Endometrial microvascular endothelial cells (primary cell): ENCODE results near the gene ATP6V0B. TPM values are rescaled to one million over a fixed set of nuclear protein-coding genes. Genes with fewer than 3 reads are reported as not detected.

Experiments
- in situ Hi-C: cut with HindIII; loops from 2 replicates; pipeline ENCODE4 v1.10.0; 2017; ENCODE audit warnings: low sequenced_read_pairs, low pct_unique_long_range_greater_than_20kb; ENCODE audit errors: inconsistent ontology term
- total RNA-seq: library from RNA; depleted of rRNA; stranded (reverse); fragments of >200 nt; gene quantifications from one replicate; pipeline ENCODE4 v1.2.3, GENCODE V29; 2015; ENCODE audit errors: inconsistent ontology term

The ATP6V0B gene
- total RNA-seq, 1 donor from 2014 or later, result 123 TPM

- in situ Hi-C loops, result no loop called here
Measured at GRCh38 chr1:43962324-43962723, 12.4 kb upstream of the ATP6V0B start.

- in situ Hi-C loops, result no loop called here
Measured at GRCh38 chr1:43963006-43963405, 11.8 kb upstream of the ATP6V0B start.

- in situ Hi-C loops, result no loop called here
Measured at GRCh38 chr1:43963890-43964289, 10.9 kb upstream of the ATP6V0B start.

GRCh38 chr1:43965316-43965715 lies 9.4 kb upstream of the ATP6V0B start:
- in situ Hi-C loops, result no loop called here

GRCh38 chr1:43968348-43968948 lies 6.3 kb upstream of the ATP6V0B start:
- in situ Hi-C loops, result no loop called here

- in situ Hi-C loops, result no loop called here
Measured at GRCh38 chr1:43969416-43969745, 5.4 kb upstream of the ATP6V0B start.

- in situ Hi-C loops, result no loop called here
Measured at GRCh38 chr1:43969746-43970466, 4.9 kb upstream of the ATP6V0B start, which contains the start of gene DPH2. TSS of gene DPH2 (plus strand) at chr1:43970010. CDS start at chr1:43970176, 166 bp downstream.

- in situ Hi-C loops, result no loop called here
Measured at GRCh38 chr1:43970502-43970901, 4.3 kb upstream of the ATP6V0B start.

- in situ Hi-C loops, result no loop called here
Measured at GRCh38 chr1:43970911-43971310, 3.8 kb upstream of the ATP6V0B start.

GRCh38 chr1:43971336-43971980 lies 3.3 kb upstream of the ATP6V0B start:
- in situ Hi-C loops, result no loop called here

- in situ Hi-C loops, result no loop called here
Measured at GRCh38 chr1:43973981-43974442, 748 bp upstream of the ATP6V0B start.

GRCh38 chr1:43975249-43975961 lies 645 bp downstream of the ATP6V0B start:
- in situ Hi-C loops, result no loop called here

- in situ Hi-C loops, result no loop called here
Measured at GRCh38 chr1:43976045-43976444, 1.3 kb downstream of the ATP6V0B start.

GRCh38 chr1:43976890-43977289 lies 2.1 kb downstream of the ATP6V0B start:
- in situ Hi-C loops, result no loop called here

GRCh38 chr1:43977376-43978263 lies 2.9 kb downstream of the ATP6V0B start:
- in situ Hi-C loops, result no loop called here

- in situ Hi-C loops, result no loop called here
Measured at GRCh38 chr1:43978264-43978550, 3.4 kb downstream of the ATP6V0B start.

- in situ Hi-C loops, result no loop called here
Measured at GRCh38 chr1:43978551-43979260, 3.9 kb downstream of the ATP6V0B start, which contains the start of gene B4GALT2. TSS of gene B4GALT2 (plus strand) at chr1:43979210. CDS start at chr1:43981161, 1,951 bp downstream.

- in situ Hi-C loops, result no loop called here
Measured at GRCh38 chr1:43979261-43979527, 4.4 kb downstream of the ATP6V0B start.
